Left lung (tissue), 10 donors: Measurements from ENCODE around the gene CYP19A1. TPM values are rescaled to one million over a fixed set of nuclear protein-coding genes. Genes with fewer than 3 reads are reported as not detected.
A peak's percentile ranks its signal among the peaks of the same experiment; 100 is the strongest.

Experiments
- ATAC-seq: fragments of 200-7000 bp; cut with Tn5 transposase; one replicate; pipeline ENCODE4 v1.9.1; 2020; ENCODE audit warnings: moderate library complexity
- DNase-seq, 4 donors: peaks; one replicate each; pipeline ENCODE4 v3.0.0-alpha.2; 2013 to 2020
- H3K27ac ChIP-seq, 2 donors: fragments of 200-600 bp; sonication (generic) in 1 of 2; one replicate each; pipeline versions ENCODE4 v1.5.0 to v1.8.0; 2020 to 2021
- H3K27me3 ChIP-seq, 2 donors: fragments of 200-600 bp; sonication (generic) in 1 of 2; one replicate each; pipeline versions ENCODE4 v1.5.0 to v1.8.0; 2020 to 2021
- H3K36me3 ChIP-seq, 2 donors: fragments of 200-600 bp; sonication (generic) in 1 of 2; one replicate each; pipeline versions ENCODE4 v1.5.0 to v1.8.0; 2020 to 2021
- H3K4me1 ChIP-seq, 2 donors: fragments of 200-600 bp; one replicate each; pipeline ENCODE4 v1.8.0; 2021
- H3K4me3 ChIP-seq, 2 donors: fragments of 200-600 bp; sonication (generic) in 1 of 2; one replicate each; pipeline versions ENCODE4 v1.5.0 to v1.8.0; 2020 to 2021; ENCODE audit warnings: mild to moderate bottlenecking in 1 of 2
- H3K9me3 ChIP-seq, 2 donors: fragments of 200-600 bp; sonication (generic) in 1 of 2; one replicate each; pipeline versions ENCODE4 v1.5.0 to v1.8.0; 2020 to 2021
- intact Hi-C, 2 donors: fragments of 100-400 bp; cut with DNase I; formaldehyde crosslinking; loops; one replicate each; pipeline versions ENCODE4 v1.11.2 to v1.14.2; 2022
- polyA plus RNA-seq, 6 donors: library from polyadenylated mRNA; unstranded; fragments of 120-200 nt; gene quantifications; one replicate each; pipeline ENCODE4 v1.2.1, GENCODE V29; 2013; ENCODE audit not compliant: insufficient read length in 6 of 6
- total RNA-seq, 2 donors: library from RNA; stranded (reverse); fragmentation: NEBNext Ultra II Directional; extraction: Animal tissue kit (Norgen Biotek cat#: 25700); gene quantifications; one replicate each; pipeline ENCODE4 v1.2.1, GENCODE V29; 2021
- TF ChIP-seq, protein P1 (sequence below), 2 donors: fragments of 200-600 bp; sonication (generic) in 1 of 2; IDR thresholded peaks; one replicate each; pipeline versions ENCODE4 v1.5.0 to v1.8.0; 2021; ENCODE audit warnings: antibody characterized with exemption in 2 of 2
- donor health status: DM: no; HTN: yes; CAD: no.
- donor health status: DM: no; HTN: no; CAD: no.

CYP19A1 gene
- total and polyA plus RNA-seq, 8 donors: 0.13 to 7.1 (median 0.47) TPM; not detected in 2

DNA sequence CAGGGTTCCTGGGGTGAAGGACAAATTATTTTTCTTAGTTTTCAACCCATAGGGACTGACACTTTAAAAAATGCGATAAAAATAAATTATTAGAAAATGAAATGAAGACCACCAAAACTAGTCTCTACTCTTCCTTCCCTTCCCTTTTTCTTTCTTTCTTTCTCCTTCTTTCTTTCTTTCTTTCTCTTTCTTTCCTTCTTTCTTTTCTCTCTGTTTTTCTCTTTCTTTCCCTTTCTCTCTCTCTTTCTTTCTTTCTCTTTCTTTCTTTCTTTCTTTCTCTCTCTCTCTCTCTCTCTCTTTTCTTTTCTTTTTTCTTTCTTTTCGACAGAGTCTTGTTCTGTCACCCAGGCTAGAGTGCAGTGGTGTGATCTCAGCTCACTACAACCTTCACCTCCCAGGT lies 144.4 kb downstream of the CYP19A1 start:
- Histone ChIP-seq H3K4me3 (no peak overlapping the region), H3K27me3 (peaks cover 0 to 28% of the 10 kb centered on the region in 2 donors), H3K9me3 (no peaks in the 10 kb centered on the region), H3K27ac (no peak overlapping the region), H3K36me3 (no peaks in the 10 kb centered on the region), H3K4me1 (peaks cover 0 to 34% of the 10 kb centered on the region in 2 donors)
- ATAC-seq (no peak), DNase-seq (no peak)
- intact Hi-C loops: no loop called here
- TF ChIP-seq, protein P1, sequence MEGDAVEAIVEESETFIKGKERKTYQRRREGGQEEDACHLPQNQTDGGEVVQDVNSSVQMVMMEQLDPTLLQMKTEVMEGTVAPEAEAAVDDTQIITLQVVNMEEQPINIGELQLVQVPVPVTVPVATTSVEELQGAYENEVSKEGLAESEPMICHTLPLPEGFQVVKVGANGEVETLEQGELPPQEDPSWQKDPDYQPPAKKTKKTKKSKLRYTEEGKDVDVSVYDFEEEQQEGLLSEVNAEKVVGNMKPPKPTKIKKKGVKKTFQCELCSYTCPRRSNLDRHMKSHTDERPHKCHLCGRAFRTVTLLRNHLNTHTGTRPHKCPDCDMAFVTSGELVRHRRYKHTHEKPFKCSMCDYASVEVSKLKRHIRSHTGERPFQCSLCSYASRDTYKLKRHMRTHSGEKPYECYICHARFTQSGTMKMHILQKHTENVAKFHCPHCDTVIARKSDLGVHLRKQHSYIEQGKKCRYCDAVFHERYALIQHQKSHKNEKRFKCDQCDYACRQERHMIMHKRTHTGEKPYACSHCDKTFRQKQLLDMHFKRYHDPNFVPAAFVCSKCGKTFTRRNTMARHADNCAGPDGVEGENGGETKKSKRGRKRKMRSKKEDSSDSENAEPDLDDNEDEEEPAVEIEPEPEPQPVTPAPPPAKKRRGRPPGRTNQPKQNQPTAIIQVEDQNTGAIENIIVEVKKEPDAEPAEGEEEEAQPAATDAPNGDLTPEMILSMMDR (IDR thresholded peaks at IDR 0.05): no peak

DNA sequence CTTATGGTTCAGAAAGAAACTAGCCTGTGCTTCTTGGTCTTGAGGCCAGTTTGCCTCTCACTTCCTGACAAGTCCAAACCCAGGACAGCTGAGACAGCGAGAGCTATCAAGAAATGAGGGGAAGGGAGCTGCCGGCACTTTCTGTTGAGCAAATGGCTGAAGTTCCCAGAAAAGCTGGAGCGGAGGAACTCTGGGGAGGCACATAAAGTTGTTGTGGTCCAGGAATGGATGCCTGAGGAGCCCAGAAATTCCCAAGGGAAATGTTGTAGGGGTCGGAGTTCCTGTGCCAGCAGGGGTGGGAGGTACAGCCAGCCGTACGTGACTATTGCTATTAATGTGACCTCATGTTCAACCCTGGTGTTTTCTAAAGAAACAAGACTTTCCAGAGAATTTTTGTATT lies 144.9 kb downstream of the CYP19A1 start:
- no peaks in the 10 kb centered on the region for H3K36me3 ChIP-seq
- no peak overlapping the region for H3K4me3 ChIP-seq
- no peak for ATAC-seq
- H3K27ac ChIP-seq: no peak overlapping the region
- no peaks in the 10 kb centered on the region for H3K9me3 ChIP-seq
- DNase-seq: no peak
- TF ChIP-seq, protein P1 (IDR thresholded peaks at IDR 0.05): no peak
- H3K27me3 ChIP-seq: peaks cover 0 to 28% of the 10 kb centered on the region in 2 donors
- intact Hi-C loops: no loop called here
- peaks cover 0 to 34% of the 10 kb centered on the region in 2 donors for H3K4me1 ChIP-seq

DNA sequence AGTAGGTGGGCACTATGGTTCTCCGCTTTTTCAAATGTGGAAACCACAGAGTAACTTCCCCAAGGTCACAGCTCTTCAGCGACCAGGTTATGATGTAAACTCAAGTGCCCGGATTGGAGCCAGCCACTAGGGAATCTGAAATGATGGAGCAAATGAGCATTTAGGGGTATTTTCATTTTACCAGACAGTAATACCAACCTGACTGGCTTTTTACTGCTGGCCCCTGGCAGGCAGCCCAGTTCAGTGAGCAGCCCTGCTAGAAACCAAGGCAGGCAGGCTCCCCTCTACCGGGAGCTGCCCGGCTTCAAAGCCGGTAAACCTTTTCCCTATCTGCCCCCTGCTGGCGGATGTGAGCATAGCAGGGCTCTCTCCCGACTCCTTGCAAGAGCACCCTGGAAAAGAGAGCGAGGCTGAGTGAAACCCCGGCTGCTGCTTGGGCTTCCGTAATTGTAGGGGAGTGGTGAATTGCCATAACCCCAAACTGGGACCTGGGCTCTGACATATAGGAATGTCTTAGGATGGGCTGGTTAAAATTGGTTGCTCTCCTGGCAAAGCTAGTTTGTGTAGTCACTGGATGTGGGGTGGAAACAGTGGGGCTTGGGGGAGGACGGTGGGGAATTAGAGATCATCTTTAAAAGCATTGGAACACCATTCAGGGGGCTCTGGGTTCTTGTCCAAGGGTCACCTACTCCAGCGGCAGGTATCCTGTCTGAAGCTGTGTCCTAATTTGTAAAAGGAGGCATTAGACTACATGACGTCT lies 145.7 kb downstream of the CYP19A1 start:
- peak; percentile 75 to 95 (median 88) for DNase-seq
- TF ChIP-seq, protein P1 (IDR thresholded peaks at IDR 0.05): peak; percentile 92 to 95
- intact Hi-C loops: no loop called here

DNA sequence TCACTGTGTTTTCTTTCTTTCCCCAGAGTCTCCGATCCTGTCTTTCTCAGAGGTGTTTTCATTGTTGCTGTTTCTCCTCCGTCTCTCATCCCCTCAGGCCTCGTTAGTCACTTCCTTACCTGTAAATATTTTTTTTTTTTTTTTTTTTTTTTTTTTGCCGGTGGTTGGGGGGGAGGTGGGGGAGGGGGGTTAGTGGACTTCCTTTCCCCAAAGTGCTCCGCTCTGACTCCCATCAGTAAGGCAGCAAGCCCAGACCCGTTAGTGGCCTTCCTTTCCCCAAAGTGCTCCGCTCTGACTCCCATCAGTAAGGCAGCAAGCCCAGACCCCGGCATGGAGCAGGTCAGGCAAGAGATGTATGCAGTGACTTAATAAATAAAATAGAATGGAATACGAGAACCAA lies 146.6 kb downstream of the CYP19A1 start:
- H3K27ac ChIP-seq: peak overlapping the region in 1 of 2 donors; percentile 10
- DNase-seq (no peak), ATAC-seq (no peak)
- no peaks in the 10 kb centered on the region for H3K9me3 ChIP-seq
- intact Hi-C loops: no loop called here
- H3K4me1 ChIP-seq: peaks cover 0 to 44% of the 10 kb centered on the region in 2 donors
- TF ChIP-seq, protein P1 (IDR thresholded peaks at IDR 0.05): no peak
- H3K36me3 ChIP-seq: no peaks in the 10 kb centered on the region
- H3K27me3 ChIP-seq: peaks cover 0 to 17% of the 10 kb centered on the region in 2 donors
- no peak overlapping the region for H3K4me3 ChIP-seq

More for the DNA sequence above, 145.7 kb downstream of the CYP19A1 start:
- peaks cover 0 to 26% of the 10 kb centered on the region in 2 donors for H3K27me3 ChIP-seq
- peak overlapping the region in 1 of 2 donors; percentile 10 for H3K27ac ChIP-seq
- peak; percentile 99 for ATAC-seq
- no peak overlapping the region for H3K4me3 ChIP-seq
- H3K36me3 ChIP-seq: no peaks in the 10 kb centered on the region
- no peaks in the 10 kb centered on the region for H3K9me3 ChIP-seq
- H3K4me1 ChIP-seq: peaks cover 0 to 36% of the 10 kb centered on the region in 2 donors

DNA sequence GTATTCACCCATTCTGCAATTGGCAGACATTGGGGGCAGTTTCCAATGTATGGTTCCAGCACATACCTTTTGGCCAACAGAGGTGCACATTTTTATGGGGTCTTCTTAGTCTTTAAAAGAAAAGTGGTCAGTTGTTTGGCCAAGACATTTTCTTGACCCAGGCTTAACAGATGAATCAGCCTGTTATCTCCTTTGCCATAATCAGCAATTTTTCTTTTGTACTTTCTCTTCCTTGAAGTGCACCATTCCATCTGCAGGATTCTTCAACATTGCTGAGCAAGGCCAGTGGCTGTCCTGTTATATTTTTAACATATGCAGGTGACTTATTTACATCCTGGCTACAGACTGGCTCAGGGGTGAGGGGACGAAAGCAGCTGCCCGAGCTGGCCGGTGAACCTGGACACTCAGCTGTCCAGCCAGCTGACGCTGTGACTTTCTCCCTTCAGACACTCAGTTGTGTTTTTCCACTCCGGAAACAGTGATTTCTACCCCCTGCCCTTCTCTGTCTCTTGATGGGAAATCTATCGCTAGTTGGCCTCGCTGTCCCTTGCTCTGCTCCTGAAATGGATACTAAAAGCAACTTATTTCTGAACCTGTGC lies 147.2 kb downstream of the CYP19A1 start:
- intact Hi-C loops: no loop called here
- TF ChIP-seq, protein P1 (IDR thresholded peaks at IDR 0.05): no peak

More for the DNA sequence above, 147.2 kb downstream of the CYP19A1 start:
- Histone ChIP-seq H3K36me3 (no peaks in the 10 kb centered on the region), H3K27ac (peak overlapping the region in 1 of 2 donors; percentile 10), H3K4me1 (peaks cover 0 to 50% of the 10 kb centered on the region in 2 donors), H3K9me3 (no peaks in the 10 kb centered on the region), H3K27me3 (peaks cover 0 to 12% of the 10 kb centered on the region in 2 donors), H3K4me3 (no peak overlapping the region)
- ATAC-seq (no peak), DNase-seq (no peak)
